K562 (cell line): Measurements from ENCODE around the gene IRGQ. TPM values are rescaled to one million over a fixed set of nuclear protein-coding genes. Genes with fewer than 3 reads are reported as not detected.

Experiments
- BMI1 ChIP-seq: fragments of 150-350 bp; IDR thresholded peaks from 2 replicates; pipeline ENCODE4 v1.6.1; 2014; ENCODE audit warnings: low read length
- CHD1 ChIP-seq: fragments of 200-600 bp; sonication (generic); IDR thresholded peaks from one replicate; pipeline ENCODE4 v1.6.1; 2012; ENCODE audit warnings: mild to moderate bottlenecking, moderate library complexity, low read length, inconsistent platforms
- CHD7 ChIP-seq: fragments of 200-600 bp; sonication (generic); IDR thresholded peaks from one replicate; pipeline ENCODE4 v1.6.1; 2012; ENCODE audit warnings: mild to moderate bottlenecking, low read depth, low read length, inconsistent platforms
- GATAD2B ChIP-seq: fragments of 450-650 bp; IDR thresholded peaks from 2 replicates; pipeline ENCODE4 v1.6.1; 2017; ENCODE audit warnings: mild to moderate bottlenecking, borderline replicate concordance
- HCFC1 ChIP-seq: IDR thresholded peaks from 2 replicates; pipeline ENCODE4 v1.6.1; 2012; ENCODE audit warnings: low read depth, low read length, improper control_type of control experiment
- KLF1 ChIP-seq: fragments of 450-650 bp; IDR thresholded peaks from 2 replicates; pipeline ENCODE4 v1.6.1; 2016; ENCODE audit warnings: missing genetic modification characterization, missing compliant biosample characterization
- MYBL2 ChIP-seq, 2 experiments: fragments of 450-650 bp in 1 of 2; sonication (generic) in 1 of 2; formaldehyde crosslinking in 1 of 2; IDR thresholded peaks; 2 replicates each; pipeline versions ENCODE4 v1.6.1 to v1.8.1; 2017 to 2022; ENCODE audit warnings: borderline replicate concordance in 1 of 2, inconsistent platforms in 1 of 2, low read depth in 1 of 2, mild to moderate bottlenecking in 1 of 2, missing genetic modification reagents in 1 of 2, moderate library complexity in 1 of 2
- RBM17 ChIP-seq: fragments of 200-400 bp; formaldehyde crosslinking; IDR thresholded peaks from 2 replicates; pipeline ENCODE4 v1.6.1; 2017; ENCODE audit warnings: low read depth, mild to moderate bottlenecking, low read length, borderline replicate concordance
- ZBTB12 ChIP-seq: fragments of 250-450 bp; sonication (Bioruptor Pico); IDR thresholded peaks from 2 replicates; pipeline ENCODE4 v1.4.0; 2020
- ZNF445 ChIP-seq: fragments of 250-450 bp; sonication (Bioruptor Pico); IDR thresholded peaks from 2 replicates; pipeline ENCODE4 v1.4.0; 2020; ENCODE audit warnings: low read depth, mild to moderate bottlenecking, moderate library complexity
- ZNF778 ChIP-seq: fragments of 450-650 bp; formaldehyde crosslinking; IDR thresholded peaks from 2 replicates; pipeline ENCODE4 v1.4.0; 2020; ENCODE audit warnings: mild to moderate bottlenecking, moderate library complexity
- ZNF830 ChIP-seq: fragments of 250-450 bp; sonication (Bioruptor Pico); IDR thresholded peaks from 2 replicates; pipeline ENCODE4 v1.5.0; 2021; ENCODE audit warnings: mild to moderate bottlenecking
- polyA plus RNA-seq, 8 experiments: library from polyadenylated mRNA; depleted of rRNA in 4 of 8; stranded (reverse) in 5 of 8; unstranded in 3 of 8; fragments of >200 nt; fragmentation: Nextera tagmentation in 2 of 8; fragmentation: Illumina TruSeq in 1 of 8; extraction: Ambion mirVana in 2 of 8; extraction: Trizol in 1 of 8; gene quantifications; 2 replicates each; pipeline versions ENCODE4 v1.2.1 to v1.2.3, GENCODE V29; 2011 to 2014; ENCODE audit warnings: inconsistent platforms in 1 of 8, missing spikeins in 1 of 8
- total RNA-seq, 7 experiments: library from RNA; depleted of rRNA in 6 of 7; stranded (reverse); fragments of >200 nt in 6 of 7; fragmentation: Illumina TruSeq in 2 of 7; extraction: Trizol in 2 of 7; gene quantifications; 2 replicates each; pipeline versions ENCODE4 v1.2.1 to v1.2.3, GENCODE V29; 2011 to 2021; ENCODE audit warnings: low replicate concordance in 1 of 7
- TF ChIP-seq, protein P1 (sequence below): fragments of 450-650 bp; formaldehyde crosslinking; conservative IDR thresholded peaks from 2 replicates; pipeline ENCODE4 v1.4.0; 2022; ENCODE audit warnings: mild to moderate bottlenecking, missing genetic modification characterization

Gene IRGQ
- total and polyA plus RNA-seq, 9 of the 15 experiments (the other 6 are each of a cell fraction or from before 2014, with no cell fraction given), result 3.5 to 19.2 (median 7.9) TPM

DNA sequence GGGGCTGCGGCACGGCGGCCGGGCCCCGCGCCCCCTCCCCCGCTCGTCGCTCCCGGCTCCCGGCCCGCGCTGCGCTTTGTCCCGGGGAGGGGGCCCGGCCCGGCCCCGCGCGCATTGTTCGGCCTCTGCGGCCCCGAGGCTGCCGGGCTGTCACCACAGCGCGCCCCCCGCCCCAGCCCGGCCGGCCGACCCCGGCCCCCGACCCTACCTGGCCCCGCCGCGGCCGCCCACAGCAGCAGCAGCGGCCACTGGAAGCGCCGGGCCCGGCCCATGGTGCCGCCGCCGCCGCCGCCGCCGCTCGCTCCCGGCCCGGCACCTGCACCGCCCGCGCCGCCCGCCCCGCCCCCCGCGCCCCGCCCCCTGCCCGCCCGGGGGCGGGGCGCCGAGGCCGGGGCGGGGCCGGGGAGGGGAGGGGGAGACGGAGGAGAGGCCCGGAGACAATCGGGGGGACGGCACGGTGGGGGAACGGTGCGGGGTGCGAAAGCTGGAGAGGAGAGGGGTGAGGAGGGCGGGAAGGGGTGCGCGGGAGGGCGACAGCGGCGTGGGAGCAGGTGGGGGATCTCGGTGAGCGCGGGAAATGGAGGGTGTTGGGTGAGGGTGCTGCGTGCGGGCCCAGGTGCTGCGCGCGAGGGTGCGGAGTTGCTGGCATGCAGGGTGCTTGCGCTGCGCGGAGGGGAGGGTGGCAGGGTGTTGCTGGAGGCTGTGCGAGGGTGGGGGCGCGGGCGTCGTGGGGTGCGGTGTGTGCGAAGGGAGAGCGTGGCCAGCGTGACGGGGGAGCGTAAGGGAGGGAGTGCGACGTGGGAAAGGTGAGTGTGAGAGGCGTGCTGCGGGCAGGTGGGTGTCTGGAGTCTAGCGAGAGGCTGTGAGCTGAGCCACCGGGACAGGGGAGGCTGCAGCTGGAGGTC lies 43.8 kb upstream of the IRGQ start, which contains the start of gene CADM4 (continued):
- TF ChIP-seq CHD7 (no peak), HCFC1 (no peak), ZNF778 (CRISPR knock-in tag) (no peak), ZNF445 (CRISPR knock-in tag) (no peak), GATAD2B (no peak), BMI1 (no peak), MYBL2 (IDR thresholded peaks at IDR 0.05; ENCODE audit: low read depth) (no peak), MYBL2 (CRISPR knock-in tag; IDR thresholded peaks at IDR 0.05; ENCODE audit: borderline replicate concordance) (no peak), CHD1 (no peak), RBM17 (no peak), ZBTB12 (CRISPR knock-in tag) (no peak), ZNF830 (no peak), KLF1 (tag) (no peak)
- TF ChIP-seq, protein P1, sequence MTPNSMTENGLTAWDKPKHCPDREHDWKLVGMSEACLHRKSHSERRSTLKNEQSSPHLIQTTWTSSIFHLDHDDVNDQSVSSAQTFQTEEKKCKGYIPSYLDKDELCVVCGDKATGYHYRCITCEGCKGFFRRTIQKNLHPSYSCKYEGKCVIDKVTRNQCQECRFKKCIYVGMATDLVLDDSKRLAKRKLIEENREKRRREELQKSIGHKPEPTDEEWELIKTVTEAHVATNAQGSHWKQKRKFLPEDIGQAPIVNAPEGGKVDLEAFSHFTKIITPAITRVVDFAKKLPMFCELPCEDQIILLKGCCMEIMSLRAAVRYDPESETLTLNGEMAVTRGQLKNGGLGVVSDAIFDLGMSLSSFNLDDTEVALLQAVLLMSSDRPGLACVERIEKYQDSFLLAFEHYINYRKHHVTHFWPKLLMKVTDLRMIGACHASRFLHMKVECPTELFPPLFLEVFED (CRISPR knock-in tag), result no peak
